Measurements from ENCODE around the gene EIF2AK2.

Gene EIF2AK2

DNA sequence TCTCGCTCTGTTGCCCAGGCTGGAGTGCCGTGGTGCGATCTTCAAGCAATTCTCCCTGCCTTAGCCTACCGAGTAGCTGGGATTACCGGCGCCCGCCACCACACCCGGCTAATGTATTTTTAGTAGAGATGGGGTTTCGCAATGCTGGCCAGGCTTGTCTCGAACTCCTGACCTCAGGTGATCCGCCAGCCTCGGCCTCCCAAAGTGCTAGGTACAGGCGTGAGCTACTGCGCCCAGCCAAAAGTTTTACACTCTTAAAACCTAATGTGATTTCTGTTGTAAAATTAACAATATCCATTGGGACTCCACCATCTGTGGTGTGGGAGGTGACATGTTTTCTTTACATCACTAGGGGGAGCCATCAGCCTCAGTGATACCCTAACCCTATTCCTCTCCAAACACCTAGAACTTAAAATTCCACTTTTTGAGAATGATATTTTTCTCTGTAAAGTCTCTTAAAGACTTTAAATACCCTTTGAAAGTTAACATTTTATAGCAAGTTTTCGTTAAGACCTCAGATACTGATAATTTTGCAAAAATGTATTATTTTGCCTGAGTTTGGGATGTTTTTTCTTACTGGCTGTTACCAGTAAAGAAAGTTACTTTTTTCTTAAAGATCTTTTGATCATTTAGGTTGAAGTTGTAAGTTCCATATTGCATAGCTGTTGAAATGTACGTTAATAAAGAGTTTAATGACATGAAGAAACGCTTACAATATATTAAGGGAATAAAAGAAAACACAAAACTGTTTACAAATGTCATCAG lies 11.6 kb upstream of the EIF2AK2 start:
- DNase-seq: no peak

DNA sequence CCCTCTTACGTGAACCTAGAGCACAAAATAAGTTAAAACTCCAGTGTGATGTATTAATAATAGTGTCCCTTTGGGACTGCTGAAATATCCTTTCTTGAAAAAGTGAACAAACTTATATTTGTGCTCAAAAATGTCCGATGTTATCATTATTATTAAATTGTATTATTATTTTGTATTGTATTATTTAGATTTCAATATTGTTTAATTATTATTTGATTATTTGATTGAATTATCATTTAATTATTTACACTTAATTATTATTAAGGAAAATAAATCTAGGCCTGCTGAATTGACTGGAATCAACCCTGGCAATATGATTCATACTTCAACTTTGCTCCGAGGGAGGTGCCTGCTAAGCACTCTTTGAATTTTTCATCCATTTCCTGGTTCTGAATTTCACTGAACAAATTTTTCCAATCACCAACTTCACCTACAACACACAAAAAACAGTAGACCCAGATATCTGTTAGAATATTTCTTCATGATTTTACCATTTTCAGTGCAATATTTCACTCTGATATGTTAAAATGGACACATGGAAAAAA lies 10.9 kb upstream of the EIF2AK2 start:
- DNase-seq: no peak

DNA sequence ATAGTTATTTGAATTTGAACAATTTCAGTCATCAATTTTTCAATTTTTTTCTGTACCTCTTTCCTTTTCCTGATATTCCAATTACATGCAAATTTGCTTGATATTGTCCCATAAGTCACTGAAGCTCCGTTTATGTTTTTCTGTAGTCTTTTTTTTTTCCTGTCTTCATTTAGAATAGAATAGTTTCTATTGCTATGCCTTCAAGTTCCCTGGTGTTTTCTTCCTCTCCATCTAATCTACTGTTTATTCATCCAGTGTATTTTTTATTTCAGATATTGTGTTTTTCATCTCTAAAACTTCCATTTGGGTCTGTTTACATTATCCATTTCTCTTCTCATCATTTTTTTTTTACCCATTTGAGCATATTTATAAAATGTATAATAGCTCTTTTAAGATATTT lies 8.0 kb upstream of the EIF2AK2 start:
- DNase-seq: no peak

DNA sequence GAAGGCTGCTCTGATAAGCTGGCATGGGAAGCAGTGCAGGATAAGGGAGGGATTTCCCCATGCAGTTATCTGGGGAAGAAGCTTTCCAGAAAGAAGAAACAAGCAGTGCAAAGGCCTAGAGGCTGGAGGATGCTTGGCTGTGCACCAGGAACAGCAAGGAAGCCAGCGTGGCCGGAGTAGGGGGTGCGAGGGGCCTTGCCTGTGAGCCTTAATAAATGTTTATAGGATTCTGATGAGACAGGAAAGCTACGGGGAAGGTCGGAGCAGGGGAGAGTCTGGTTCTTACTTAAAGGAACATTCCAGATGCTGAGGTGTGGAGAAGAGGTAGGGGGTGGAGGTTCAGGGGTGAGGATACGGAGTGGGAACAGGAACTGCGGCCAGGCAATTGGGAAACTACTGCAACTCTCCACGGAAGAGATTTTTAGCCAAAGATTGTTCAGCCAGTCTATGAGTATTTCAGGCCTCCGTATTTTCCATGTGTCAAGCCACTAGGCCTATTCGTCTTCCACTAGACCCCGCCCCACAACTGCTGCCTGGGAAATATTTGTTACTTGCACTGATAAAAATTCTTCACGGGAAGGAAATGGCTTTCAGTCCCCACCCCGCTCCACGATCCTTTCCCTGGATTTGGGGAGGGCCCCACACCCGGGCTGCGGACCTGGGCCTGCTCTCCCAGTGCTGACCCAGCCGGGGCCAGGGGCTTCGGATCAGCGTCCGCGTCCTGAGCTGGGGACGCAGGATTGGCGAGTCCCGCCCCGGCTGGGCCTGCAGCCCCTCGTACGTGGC lies 516 bp downstream of the EIF2AK2 start:
- no peak for DNase-seq

DNA sequence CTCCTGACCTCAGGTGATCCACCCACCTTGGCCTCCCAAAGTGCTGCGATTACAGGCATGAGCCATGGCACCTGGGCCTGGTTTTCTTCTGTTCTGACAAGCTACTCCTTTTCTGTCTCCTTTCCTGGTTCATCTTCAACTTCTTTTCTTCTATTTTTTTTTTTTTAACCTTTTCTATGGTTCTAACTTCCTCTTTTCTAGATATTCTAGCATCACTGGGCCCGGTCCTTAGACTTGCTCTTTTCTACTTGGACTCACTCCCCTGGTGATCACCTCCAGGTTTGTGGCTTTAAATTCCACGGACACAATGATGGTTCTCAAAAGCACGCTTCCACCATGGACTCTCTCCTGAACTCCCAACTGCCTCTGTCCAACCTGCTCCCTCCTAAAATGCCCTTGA lies 2.0 kb downstream of the EIF2AK2 start:
- DNase-seq: no peak

DNA sequence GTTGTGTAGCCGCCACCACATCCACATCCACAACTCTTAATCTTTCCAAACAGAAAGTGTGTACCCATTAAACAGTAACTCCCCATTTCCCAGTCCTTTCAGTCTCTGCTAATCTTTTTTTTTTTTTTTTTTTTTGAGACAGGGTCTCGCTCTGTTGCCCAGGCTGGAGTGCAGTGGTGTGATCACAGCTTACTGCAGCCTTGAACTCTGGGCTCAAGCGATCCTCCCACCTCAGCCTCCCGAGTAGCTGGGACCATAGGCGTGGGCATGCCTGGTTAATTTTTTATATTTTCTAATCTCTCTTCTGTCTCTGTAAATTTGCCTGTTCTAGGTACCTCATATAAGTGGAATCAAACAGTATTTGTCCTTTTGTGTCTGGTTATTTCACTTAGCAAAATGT lies 3.6 kb downstream of the EIF2AK2 start:
- DNase-seq: no peak

DNA sequence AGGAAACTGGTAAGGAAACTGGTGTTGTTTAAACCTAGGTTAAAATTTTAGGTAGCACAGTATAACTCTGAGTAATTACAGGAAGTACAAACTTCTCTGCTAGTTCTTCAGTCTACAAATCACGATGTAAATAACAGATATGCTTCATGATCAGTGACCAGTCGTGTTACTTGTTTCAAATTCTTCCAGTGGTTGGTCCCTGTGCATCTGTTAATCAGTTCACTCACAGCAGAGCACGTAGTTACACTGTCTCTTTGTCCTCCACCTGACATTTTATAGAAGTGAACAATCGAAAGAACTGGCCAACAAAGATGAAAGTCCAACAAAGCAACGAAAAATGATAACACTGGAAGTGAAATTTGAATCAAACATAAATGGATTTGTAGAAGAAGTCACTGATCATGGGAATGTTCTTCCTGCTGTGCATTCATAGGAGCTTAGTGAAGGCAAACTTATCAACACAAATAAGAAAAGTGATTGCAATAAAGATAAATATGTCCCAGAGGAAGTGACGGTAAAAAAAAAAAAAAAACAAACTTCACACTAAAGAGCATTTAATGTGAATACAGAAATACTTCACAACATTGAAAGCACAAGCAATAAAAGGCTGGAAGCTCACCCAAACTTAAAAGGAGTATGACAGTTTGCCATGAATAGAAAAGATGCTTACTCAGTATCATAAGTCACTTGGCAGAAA lies 7.0 kb downstream of the EIF2AK2 start:
- no peak for DNase-seq

DNA sequence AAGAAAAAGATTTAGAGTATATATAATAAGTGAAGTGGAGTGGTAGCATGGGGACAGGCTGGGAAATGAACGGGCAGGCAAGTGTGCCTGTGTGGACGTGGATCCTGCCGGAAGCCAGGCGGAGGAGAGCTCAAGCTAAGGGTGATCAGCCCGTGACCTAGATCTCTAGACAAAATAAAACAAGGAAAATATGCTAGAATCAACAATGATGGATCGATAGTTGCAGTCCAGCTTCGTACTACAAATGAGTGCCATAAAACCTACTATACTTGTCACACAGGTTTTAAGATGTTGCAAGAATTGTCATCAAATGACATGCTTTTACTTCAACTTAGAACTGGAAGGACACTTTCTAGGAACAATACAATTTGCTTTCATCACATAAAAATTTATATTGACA lies 8.5 kb downstream of the EIF2AK2 start:
- no peak for DNase-seq

DNA sequence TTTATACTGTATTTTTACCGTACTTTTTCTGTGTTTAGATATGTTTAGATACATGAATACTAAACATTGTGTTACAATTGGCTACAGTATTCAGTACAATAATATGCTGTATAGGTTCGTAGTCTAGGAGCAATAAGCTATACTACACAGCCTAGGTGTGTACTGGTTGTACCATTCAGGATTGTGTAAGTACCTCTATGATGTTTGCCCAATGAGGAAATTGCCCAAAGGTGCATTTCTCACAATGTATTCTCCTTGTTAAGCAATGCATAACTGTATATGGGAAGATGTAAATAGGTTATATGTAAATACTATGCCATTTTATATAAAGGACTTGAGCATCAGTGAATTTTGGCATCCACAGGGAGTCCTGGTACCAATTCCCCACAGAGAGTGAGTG lies 10.7 kb downstream of the EIF2AK2 start:
- DNase-seq: no peak

DNA sequence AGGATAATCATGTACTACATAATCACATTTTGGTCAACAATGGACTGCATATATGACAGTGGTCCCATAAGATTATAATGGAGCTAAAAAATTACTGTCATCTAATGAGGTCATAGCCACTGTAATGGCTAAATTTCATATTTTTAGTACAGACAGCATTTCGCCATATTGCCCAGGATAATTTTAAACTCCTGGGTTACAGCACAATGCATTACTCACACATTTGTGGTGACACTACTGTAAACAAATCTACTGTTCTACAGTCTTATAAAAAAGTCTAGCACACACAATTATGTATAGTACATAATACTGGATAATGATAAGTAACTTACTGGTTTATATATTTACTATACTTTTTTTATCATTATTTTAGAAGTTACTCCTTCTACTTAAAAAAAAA lies 12.8 kb downstream of the EIF2AK2 start:
- no peak for DNase-seq

DNA sequence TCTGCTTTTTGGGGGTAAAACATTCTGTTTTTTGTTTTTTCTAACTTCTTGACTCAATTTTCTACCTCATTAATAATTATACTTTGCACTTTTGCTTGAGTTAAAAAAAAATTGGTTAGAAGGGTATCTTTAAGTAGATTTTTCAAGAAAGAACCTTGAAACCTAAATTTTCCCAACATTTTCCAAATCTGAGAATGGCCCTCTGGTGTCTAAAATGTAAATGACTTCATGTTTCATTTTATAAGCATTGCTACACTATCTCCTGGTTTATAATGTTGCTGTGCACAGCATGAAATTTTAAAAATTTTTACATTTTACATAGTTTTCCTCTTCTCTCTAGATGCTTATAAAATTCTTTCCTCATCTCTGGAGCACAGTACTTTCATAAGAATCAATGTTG lies 14.2 kb downstream of the EIF2AK2 start:
- no peak for DNase-seq

DNA sequence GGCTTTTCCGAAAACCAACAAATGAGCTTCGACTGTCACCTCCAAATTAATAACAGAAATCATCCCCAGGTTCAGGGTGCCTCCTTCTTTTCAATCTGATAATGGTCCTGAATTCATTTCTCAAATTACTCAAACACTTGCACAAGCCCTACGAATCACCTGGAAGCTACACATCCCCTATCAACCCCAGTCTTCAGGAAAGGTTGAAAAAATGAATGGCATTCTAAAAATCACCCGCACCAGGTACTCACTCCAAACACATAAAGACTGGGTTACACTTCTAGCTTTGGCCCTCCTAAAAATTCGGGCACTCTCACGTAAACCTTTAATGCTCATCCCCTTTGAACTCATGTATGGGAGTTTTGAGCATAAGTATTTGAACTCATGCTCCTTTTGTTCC lies 23.9 kb downstream of the EIF2AK2 start:
- DNase-seq: no peak

DNA sequence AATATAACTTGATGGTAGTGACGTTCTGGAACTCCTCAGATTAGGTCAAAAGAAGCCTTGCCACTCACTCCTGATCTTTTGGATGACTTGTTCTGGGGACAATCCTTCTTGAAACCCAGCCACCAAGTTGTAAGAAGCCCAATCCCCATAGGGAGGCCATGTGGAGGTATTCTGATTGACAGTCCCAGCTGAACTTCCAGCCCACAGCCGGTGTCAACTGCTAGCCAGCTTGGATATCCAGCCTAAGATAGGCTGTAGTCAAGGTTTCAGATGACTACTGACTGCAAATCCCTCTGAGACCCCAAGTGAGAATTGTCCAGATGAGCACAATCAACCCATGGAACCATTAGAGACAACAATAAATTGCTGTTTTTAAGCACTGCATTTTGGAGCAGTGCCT lies 31.4 kb downstream of the EIF2AK2 start:
- no peak for DNase-seq

DNA sequence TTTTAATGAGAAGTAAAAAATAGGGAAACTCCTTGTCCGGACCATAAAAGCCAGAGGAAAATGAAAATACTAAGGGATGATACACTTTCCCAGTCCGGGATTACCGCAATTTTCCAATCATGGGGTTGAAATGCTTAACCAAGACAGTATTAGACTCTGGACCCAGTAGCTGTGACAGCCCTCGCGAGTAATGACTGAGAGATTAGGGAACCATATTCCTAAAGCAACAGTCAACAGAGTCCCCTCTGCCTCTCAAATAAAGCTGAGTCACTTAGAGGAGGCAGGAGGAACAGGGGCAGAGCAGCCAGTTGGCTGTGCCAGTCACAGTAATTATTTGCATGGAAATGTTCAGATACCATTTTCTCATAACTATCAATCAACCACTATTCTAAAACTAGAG lies 37.6 kb downstream of the EIF2AK2 start:
- DNase-seq: no peak

DNA sequence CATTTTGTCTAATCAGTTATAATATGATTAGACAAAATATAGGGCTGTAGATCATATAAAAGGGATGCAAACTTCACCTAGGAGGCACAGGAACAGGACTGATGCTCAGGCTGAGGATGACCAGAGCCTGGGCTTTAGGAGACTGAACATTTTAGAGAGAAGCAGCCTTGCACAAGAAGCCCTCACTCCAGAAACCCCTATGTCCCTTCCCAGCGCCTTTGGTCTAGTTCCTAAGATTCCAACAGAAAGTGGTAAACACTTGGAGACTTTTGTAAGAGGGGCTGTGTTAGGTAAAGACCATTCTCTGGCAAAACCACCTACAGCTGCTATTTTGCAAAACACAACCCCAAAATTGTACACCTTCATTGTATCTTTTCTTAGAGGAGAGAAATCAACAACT lies 39.2 kb downstream of the EIF2AK2 start:
- DNase-seq: no peak

DNA sequence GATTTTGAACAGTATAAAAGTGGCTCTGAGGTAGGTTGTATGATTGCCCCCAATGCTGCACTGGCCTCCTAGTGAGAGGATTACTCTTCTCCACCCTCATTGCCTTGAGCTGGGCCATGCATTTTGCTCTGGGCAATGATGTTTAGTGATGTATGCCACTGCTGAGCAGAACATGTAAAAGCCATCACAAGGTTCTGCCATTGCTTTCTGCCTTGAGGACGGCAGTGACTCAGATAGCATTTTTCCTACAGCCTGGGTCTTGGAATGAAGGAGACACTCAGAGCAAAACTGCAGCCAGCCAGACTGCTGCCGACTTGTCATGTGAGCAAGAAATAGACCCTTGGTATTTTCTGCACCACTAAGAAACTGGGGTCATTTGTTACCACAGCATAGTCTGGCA lies 44.8 kb downstream of the EIF2AK2 start:
- no peak for DNase-seq

DNA sequence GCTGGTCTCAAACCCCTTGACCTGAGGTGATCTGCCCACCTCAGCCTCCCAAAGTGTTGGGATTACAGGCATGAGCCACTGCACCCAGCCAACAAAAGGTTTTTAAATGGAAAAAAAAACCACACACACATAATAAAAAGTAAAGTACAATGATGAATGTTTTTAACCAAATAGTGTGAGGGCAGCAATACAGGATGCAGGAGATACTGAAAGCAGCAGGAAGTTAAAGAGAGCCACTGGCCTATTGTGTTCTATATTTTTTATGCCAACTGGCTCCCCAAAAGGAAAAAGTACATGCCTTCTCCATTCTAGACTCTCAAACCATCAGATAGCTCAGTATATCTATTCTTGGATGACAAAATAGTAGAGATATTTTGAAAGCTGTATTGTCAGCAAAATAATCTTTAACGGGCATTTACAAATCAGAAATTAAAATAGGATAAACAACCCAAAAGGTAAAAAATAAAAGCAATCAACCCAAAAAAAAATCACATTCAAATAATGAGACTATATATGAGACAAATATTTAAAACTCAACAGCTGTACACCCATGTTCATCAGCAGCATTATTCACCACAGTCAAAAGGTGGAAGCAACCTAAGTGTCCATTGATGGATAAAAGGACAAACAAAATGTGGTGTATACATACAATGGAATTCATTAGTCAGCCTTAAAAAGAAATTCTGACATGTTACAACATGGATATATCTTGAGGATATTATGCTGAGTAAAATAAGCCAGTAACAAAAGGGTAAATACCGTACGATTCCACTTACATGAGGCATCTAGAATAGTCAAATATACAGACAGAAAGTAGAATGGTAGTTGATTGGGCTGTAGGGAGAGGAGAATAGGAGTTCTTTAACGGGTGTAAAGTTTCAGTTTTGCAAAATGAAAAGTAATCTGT lies 46.2 kb downstream of the EIF2AK2 start:
- DNase-seq: no peak

DNA sequence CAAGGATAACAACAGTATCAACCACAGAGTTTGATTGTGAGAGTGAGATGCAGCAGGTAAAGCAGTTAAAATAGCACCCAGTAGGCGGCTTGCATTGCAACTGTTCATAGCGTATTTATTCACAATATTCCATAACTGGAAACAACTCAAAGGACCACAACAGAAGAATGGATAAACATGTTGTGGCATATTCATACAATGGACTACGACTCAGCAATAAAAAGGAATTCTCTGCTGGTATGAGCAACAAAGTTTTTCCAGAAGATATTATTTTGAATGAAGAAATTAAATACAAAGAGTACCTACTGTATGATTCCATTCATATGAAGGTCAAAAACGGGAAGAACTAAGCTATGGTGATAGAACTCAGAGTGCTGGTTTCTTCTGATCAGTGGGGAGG lies 47.3 kb downstream of the EIF2AK2 start:
- no peak for DNase-seq

DNA sequence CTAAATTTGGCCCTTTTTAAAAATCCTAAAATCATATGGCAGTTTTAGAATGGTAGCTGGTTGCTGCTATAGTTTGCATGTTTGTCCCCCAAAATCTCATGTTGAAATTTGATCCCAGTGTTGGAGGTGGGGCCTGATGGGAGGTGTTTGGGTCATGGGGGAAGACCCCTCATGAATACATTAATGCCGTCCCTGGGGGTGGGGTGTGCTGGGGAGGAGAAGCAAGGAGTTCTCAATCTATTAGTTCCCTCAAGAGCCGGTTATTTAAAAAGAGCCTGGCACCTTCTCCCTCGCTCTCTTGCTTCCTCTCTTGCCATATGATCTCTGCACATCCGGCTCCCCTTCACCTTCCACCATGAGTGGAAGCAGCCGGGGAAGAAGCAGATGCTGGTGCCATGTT lies 51.6 kb downstream of the EIF2AK2 start:
- DNase-seq: no peak

DNA sequence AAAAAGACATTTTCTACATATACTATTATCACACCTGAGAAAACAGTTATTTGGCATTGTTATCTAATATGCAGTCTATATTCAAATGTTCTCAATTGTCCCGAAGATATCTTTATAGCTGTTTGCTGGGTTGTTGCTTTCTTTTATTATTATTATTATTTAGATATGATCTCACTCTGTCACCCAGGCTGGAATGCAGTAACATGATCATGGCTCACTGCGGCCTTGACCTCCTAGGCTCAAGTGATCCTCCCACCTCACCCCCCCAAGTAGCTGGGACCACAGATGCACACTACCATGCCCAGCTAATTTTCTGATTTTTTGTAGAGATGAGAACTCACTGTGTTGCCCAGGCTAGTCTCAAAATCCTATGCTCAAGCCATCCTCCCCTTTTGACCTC lies 52.6 kb downstream of the EIF2AK2 start:
- no peak for DNase-seq

DNA sequence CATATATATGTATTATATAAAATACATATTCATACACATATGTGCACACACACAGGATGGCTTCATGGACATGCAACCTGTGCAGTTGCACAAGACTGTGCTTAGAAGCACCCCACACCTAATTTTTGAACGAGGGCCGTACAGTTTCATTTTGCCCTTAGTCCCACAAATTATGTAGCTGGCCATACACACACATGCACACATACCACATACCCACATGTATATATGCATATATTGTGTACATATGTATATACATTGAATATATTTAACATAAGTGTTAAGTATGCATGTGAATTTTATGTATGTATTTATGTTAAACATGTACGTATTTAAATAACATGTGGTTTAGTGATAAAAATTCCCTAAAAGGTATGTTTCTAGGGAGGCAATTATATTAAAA lies 54.2 kb downstream of the EIF2AK2 start:
- no peak for DNase-seq

DNA sequence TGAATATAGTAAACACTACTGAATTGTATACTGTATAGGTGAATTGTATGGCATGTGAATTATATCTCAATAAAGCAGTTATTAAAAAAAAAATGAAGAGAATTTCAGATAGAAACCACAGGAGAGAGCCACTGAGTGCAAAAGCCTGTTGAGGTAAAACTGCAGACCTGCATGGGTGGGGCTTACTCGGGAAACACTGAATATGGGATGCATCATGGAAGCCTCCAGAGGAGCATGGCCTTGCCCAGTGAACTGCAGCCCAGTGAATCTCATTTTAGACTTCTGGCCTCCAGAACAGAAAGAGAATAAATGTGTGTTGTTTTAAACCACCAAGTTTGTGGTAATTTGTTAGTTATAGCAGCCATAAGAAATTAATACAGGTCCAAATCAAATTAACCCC lies 56.7 kb downstream of the EIF2AK2 start:
- no peak for DNase-seq
